DMS114 treated with DMSO at 0.1 percent for 48 hours (cell line): ENCODE results near the gene SLC13A4.
"Not testable (repeated sequence)": the region's sequence is repeated elsewhere in the genome, so short reads cannot be mapped to it uniquely, and the experiment has no call there.

Experiments
- DNase-seq: peaks from one replicate; lab custom pipeline; 2025; ENCODE audit not compliant: unreplicated experiment; lab: John Stamatoyannopoulos, UW

SLC13A4 gene, protein sequence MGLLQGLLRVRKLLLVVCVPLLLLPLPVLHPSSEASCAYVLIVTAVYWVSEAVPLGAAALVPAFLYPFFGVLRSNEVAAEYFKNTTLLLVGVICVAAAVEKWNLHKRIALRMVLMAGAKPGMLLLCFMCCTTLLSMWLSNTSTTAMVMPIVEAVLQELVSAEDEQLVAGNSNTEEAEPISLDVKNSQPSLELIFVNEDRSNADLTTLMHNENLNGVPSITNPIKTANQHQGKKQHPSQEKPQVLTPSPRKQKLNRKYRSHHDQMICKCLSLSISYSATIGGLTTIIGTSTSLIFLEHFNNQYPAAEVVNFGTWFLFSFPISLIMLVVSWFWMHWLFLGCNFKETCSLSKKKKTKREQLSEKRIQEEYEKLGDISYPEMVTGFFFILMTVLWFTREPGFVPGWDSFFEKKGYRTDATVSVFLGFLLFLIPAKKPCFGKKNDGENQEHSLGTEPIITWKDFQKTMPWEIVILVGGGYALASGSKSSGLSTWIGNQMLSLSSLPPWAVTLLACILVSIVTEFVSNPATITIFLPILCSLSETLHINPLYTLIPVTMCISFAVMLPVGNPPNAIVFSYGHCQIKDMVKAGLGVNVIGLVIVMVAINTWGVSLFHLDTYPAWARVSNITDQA

DNA sequence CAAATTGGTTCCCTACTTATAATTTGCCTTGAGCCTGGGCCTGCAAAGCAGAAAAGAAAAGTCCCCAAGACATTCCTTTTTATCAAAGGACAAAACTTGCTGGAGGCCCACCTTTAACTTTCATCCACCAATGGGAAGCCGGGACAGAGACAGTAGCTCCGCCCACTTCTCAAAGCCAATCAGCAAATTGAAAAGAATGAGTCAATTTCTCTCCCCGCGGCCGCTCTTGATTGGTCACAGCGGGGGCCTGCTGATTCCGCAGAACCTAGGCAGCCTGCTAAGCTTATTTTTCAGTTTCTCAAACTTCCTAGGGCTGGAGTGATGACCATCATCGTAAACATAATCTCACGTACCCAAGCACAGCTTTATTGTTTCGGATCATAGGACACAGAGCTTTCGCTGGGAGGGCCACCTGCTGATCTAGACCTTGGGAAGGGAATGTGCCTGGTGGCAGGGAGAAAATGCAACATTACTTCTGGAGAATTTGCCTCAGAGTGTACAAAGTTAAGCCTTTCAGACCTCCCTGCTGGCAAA lies at the start of gene SLC13A4:
Gene SLC13A4, minus strand, starts transcription at position 51 of the 534 bp plus-strand sequence. CDS start 690 bp downstream, outside the sequence.
- no peak for DNase-seq

DNA sequence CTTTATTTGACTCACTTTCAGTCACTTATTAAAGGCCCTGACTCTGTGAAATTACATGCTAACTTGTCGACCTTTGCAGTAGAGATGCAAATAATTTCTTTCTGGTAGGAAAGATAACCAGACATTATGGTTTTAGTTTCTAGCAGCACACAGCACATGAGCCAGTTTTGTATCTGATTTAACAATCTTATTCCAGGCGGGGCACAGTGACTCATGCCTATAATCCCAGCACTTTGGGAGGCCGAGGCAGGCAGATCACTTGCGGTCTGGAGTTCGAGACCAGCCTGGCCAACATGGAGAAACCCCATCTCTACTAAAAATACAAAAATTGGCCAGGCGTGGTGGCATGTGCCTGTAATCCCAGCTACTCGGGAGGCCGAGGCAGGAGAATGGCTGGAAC lies 47.9 kb upstream of the SLC13A4 start:
- DNase-seq, result not testable (repeated sequence)

DNA sequence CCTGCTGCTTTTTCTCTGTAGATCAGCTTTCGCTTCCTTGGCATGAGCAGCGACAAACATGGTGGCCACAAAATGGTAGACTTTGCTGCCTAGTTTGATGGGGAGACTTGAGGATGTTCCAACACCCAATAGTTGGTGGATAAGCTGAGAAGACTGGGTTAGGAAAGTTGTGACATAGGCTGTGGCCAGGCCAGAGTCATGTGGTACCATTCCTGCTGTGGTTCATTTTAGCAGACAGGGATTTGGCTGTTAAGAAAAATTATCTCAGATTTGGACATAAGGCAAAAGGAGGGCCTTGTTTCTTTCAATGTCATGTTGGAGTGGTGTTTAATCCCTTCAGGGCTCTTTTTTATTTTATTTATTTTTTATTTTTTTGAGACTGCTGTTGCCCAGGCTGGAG lies 47.2 kb upstream of the SLC13A4 start:
- no peak for DNase-seq

DNA sequence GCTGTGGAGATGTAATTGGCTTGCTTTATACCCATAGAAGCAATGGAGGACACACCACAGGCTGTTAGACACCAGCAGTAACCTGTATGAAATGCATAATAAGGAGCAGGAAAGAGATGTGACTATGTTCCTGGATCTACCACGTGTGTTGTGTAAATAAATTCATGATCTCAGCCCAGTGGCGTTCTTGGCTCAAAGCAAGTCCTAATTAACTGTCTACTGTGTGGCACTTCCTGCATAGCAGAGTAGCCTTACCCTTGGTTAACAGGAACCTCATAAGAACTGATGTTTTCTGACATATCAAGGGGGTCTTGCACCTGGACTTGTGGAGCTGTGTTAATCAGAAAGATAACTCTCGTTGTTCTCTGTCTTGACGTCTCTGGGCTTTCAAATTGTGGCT lies 46.3 kb upstream of the SLC13A4 start:
- no peak for DNase-seq

DNA sequence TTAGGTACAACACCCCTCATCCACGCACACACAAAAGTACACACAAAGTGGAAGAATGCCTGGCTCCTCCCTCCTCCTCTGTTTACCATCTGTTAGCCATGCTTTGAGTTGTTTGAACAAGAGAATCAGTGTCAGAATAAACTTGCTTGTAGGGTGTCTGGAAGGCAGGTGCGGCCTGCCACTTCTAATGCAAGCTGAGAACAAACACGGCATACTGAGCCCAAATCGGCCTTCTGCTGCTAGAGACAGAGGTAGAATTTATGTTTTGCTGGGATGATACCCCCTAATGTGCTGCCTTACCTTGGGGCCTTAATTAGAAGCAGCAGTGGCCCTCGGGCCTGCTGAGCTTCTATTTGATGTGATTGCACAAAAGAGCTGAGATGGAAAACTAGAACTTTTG lies 45.5 kb upstream of the SLC13A4 start:
- no peak for DNase-seq

DNA sequence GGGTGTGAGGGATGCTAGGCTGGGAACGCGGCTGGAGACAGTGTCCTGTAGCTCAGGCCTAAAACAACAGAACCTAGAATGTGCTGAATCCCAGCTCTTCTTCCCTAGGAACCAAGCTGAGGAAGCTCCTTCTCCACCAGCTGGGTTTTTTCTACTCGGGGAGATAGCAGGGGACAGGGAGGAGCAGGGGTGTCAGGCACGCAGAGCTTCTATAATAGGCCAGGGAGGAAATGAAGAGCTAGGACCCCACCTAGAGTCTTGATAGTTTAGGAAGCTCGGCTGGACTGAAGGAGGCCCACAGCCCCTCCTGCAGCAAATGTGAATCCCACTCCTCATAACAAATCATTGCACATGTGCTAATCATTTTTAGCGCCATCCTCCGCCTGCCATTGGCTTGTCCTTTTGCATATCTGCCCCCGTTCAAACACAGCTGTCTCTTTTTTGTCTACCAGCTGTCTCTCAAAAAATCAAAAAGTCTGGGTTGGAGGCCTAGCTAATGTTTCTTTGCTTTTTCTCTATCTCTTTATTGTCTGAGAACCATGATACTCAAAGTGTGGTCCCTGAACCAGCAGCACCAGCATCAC lies 44.7 kb upstream of the SLC13A4 start:
- no peak for DNase-seq

DNA sequence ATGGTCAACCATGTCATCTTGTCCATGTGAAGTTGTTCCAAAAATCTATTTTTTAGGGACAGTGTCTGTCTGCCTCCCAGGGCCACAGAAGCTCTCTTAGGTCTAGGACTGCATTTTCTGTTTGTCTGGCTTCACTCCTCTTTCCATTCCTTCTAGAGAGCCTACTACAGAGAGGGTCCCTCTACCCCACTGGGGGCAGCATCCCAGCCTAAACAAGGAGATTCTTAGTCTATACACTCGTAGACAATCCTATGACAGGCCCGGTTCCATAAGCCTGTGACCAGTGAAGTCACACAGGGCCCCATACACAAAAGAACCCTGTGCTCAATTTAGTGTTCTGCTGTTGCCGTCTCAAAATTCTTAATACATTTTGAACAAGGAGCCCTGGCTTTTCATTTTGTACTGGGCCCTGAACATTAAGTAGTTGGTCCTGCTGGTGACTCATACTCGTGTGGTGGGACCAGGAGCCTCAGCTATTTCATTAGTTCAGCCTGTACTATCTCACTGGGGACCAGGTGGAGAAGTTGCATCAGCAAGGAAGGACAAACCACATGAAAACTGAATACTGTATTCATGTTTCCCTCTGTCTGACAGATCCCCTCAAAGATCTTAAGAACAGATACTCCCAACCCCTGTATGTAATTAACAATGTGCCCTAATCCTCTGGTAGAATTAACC lies 44.1 kb upstream of the SLC13A4 start:
- DNase-seq, result no peak

DNA sequence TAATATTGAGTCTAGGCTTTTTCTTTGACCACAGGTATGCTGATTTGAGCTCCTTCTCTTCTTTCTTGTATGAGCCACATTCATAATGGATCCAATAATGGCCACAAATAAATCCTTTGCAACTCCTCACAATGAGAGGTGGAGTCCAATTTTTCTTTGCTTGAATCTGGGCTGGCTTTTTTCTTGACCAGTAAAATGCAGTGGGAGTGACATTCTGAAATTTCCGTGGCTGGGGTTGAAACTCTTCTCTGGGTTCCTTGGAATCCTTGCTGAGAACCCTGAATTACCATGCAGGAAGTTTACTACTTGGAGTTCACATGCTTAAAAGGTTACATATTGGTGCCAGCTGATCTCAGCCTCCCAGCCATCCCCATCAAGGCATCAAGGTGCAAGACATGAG lies 43.1 kb upstream of the SLC13A4 start:
- no peak for DNase-seq

DNA sequence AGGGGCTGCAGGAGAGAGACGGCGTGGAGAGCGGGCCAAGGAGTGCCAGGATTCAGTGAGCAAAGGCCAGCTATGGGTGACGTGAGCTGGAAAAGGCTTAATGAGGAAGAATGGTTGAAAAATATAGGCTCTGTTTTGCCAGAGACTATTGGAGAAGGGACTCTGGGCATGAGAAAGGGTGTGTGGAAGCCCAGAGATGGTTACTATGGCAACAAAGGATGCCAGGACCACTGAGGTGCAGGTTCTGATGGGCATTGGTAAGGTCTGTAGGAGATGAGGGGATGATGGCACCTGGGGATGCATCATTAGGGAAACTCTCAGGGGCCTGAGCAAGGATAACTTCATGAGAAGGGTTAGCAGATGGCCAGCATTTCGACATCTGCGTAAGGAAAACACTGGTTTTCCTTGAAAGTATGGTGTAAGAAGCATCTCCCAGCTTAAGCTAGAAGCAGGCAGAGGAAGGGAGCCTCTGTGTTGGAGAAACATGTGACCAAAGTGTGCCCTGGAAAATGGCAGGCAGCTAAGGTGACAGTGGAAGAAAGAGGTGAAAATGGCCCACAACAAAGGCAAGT lies 42.2 kb upstream of the SLC13A4 start:
- DNase-seq, result no peak

DNA sequence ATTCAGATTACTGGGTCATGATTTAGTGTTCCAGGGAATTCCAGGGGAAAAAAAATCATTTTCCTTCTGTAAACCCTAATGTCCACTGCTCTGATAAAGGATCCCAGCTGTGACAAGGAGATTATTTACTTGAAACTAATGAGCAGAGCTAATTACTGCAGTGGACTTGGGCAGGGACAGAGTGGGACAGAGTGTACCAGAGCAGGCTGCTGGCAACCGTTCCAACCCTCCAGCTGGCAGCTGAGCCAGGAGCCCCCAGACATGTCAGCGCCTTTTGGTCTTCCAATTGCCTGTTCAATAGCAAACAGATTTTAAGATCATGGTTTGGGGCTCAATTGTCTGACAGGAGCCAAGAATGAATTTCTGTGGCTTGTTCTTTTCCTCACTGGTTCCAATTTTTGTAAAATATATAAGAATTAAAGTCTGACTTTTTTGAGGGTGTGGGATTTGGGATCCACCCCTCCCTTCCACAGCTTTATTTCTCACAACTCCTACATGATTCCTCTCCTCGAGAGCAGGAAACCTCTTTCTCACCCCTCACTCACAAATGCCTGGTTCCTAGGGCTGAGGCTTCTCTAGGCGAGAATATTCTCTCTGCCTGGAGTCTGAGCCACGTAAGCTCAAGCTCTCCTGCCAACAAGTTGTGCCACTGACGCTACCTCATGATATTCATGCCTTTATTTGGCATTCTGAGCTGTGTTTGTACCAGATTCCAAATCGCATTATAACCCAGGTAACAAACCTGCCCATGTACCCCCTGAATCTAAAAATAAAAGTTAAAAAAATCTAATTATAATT lies 41.2 kb upstream of the SLC13A4 start:
- DNase-seq, result no peak

DNA sequence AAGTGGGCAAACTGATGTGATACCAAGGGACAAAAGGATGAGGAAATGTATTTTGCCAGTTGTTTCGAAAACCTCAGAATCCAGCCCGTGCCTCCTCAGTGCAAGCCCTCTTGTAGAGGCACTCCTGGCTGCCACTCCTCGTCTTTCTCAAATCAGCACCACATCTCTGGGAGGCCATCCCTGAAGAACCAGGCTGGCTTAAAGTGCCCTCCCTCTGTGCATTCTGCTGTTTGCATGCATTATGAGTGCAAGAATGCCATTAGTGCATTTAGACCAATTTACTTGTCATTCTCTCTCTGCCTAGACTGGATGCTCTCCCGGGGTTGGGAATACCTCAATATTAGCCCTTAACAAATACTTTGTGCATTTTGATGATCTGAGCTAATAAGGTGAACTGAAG lies 40.5 kb upstream of the SLC13A4 start:
- no peak for DNase-seq

DNA sequence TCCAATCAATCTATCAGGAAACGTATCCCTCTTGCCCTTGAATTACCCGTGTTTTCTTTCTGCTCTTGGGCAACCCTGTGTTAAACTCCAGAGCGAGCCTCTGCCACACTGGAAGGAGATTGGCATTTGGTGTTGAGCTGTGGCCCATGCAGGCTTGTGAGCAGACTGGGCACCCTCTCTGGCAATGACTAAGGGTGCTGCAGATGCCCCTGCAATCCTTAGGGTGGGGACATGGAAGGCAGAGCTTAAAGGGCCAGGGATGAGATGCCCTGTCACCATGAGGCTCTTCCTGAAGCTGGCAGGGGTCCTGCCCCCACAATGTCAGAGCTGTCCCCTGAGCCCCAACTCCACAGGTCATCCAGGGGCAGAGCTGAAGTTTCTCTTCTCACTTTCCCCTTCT lies 40.1 kb upstream of the SLC13A4 start:
- no peak for DNase-seq

DNA sequence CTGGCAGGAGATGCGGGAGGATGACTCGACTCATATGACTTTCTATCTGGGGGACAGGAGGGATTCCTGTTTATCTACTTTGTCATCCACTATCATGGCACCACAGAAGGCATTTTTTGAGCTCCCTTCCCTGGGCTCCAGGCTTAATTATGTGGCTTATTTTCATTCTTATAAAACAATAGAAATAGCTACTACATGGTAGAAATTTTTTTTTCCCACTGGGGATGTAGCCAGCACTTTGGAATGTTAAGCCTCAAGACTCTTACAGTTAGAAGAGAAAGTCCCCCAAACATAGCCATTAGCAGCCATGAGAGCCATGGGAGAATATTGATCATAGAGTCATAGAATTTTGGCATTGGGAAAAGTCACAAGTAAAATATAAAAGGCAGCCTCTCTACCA lies 35.3 kb upstream of the SLC13A4 start:
- DNase-seq, result no peak

DNA sequence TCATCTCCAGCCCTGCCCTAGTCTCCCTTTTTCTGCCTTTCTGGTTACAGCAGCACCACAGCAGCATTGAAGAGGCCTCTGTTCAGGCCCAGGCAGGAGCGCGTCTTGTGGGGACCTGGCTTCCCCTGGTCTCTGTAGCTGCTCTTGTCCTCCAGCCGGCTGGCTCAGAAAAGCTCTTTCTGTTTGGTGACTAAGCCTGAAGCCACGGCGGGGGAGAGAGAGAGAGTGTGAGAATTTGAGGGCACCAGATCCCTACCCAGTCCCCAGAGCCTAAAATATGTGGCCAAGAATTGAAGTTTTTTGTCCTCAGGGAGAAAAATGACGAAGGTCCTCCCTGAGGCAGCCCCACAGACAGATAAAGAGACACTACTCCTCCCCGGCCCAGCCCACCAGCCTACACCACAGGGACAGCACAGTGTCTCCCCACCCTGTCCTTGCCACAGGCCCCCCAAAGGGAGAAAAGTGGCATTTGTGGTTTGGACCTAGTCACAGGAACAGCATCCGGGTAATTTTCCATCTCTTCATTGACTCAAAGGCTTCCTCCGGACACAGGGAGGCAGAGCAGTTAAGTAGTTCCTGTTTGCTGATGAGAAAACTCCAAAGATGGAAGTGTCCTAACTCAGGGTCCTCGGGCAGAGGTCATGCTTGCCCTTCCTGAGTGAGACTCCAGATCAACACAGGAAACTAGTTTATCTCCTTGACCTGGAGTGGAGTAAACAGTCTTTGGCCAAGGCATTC lies 33.9 kb upstream of the SLC13A4 start:
- DNase-seq, result no peak

DNA sequence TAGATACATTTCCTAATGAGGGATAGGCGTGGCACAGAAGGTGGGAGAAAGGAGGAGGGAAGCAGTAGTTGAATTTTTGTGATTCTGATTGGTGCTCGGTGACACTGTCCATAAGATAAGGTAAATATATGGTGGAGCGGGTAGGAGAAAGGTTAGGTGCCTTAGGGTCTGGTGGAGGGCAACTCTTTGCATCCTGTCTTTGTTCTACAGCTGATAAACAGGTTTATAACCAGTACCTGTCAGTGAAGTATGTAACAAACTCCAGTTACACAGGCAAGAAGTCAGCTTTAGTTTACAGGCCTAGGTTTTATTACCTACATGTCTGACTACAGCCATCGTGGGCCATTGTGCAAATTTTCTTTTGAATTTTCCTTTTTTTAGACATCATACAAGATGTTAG lies 31.5 kb upstream of the SLC13A4 start:
- no peak for DNase-seq

DNA sequence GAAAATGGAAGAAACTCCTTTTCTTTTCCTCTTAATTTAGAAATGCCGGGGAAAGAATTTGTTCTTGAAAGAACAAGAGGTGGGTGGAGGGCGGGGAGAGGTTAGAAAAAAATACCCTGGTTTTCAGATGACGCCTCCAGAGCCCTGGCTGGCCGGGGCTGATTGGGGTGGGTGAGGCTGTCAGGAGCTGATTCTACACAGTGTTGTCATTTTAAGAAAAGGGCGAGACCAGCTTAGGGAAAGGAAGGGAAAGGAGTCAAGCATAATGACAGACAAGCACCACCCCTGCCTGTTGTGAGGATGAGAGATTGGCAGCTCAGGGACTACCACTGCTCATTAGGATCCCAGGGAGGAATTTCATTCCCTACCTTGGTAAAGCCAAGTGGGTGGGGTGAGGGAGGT lies 30.5 kb upstream of the SLC13A4 start:
- DNase-seq, result no peak

DNA sequence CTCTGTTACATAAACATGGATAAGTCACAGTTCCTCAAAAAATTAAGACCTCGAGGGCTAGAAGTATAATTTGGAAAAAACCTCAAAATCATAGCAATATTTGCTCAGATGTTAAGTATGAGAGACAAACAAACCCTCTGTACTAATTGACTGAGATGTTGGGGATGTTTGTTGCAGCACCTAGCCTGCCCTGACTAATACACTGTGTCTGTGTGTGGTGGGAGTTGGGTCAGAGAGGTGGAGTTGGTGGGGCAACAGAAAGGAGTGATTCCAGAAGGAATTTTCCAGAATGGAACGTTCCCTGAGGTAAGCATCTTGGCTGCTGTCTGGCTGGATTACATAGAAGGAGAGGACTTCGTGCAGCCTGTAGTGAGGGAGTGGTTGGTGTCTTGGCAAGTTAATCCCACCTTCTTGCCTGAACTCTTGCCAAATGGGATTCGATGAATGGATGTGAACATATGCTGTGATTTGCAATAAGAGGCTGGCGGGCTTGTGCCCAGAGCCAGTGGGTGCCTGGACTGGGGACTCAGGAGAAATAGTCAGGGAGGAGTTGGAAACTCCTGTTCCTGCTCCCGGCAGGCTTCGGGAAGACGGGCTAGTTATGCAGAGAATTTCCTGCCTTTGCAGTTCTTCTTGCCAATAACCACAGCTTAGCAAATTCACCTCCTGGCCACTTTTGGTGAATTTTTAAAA lies 29.9 kb upstream of the SLC13A4 start:
- DNase-seq, result no peak

DNA sequence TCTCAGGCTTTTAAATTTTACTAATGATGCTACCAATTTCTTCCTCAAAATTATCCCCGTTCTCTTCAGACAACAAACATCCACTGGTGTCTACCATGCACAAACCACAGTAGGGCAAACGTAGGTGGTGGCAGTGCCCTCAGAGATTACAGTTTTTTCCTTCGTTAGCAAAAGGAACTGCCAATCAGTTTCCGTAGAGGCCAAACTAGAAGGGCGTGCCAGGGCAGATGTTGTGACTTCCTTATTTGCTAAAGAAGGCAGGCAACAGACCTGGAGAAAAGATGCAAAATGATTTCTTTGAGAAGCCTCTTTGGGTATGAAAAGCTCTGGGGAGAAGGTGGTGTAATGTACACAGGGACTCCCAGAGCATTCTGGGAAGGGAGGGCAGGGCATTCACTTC lies 28.2 kb upstream of the SLC13A4 start:
- DNase-seq, result no peak

DNA sequence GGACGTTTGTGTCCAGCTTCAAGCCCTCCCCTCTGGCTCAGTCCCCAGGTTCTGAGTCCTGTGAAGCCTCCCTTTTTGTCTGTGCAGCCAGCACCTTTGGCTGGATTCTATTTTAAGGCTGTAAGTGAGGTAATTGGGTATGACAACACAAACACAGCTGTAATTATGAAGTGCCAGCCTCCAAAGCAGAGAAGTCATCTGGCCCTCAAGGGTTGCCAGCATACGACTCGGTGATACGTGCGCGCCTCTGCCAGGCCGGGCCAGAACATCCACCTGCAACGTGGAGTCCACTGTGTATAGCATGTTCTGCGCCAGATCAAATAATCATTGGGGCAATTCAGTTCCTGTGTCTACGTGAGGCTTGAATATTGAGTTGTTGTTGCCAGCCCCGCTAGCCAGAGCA lies 27.4 kb upstream of the SLC13A4 start:
- no peak for DNase-seq
